ENCODE results near the gene BCL11B.

Gene BCL11B

DNA sequence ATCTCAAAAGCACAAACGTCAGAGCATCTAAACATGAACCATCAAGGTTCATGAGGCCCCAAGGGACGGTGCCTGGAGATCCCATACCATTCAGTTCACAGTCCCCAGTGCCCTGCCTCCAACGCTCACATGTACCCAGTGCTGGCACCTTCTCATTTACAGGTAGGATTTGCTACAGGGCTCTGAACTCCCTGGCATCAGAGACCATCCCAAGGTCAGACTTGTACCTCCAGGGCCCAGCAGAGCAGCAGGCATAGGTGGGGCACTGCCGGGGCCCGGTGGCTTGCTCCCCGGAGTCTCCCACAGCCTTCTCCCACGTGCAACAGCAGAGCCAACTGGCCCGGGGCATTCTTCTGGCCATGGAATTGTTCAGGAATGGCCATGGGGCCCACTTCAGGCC lies 114.8 kb downstream of the BCL11B start:
- DNase-seq (ENCODE audit: low spot score): no peak
- POLR2A ChIA-PET (ENCODE audit: low non-redundant PET): no interaction called here
- no peak overlapping the region for H3K27ac ChIP-seq
- CTCF ChIA-PET: no interaction called here
- TF ChIP-seq, protein P1, sequence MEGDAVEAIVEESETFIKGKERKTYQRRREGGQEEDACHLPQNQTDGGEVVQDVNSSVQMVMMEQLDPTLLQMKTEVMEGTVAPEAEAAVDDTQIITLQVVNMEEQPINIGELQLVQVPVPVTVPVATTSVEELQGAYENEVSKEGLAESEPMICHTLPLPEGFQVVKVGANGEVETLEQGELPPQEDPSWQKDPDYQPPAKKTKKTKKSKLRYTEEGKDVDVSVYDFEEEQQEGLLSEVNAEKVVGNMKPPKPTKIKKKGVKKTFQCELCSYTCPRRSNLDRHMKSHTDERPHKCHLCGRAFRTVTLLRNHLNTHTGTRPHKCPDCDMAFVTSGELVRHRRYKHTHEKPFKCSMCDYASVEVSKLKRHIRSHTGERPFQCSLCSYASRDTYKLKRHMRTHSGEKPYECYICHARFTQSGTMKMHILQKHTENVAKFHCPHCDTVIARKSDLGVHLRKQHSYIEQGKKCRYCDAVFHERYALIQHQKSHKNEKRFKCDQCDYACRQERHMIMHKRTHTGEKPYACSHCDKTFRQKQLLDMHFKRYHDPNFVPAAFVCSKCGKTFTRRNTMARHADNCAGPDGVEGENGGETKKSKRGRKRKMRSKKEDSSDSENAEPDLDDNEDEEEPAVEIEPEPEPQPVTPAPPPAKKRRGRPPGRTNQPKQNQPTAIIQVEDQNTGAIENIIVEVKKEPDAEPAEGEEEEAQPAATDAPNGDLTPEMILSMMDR (conservative IDR thresholded peaks at IDR 0.05; ENCODE audit: low read depth): no peak

DNA sequence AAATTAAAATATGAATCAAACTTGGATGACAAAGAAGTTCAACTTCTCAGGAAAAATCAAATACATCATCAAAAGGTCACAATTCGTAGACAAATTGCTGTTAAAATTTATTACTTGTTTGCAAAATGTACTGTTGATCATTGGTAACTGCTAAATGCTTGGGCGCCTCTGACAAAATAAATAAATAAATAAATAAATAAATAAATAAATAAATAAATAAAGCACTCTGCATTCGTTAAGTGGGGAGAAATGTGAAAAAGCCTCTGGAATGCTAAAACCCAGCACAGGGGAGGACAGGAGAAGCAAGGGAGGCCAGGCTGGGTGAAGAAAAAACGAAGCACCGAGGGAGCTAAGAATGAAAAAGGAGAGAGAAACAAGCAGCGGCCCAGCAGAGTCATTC lies 115.2 kb downstream of the BCL11B start:
- POLR2A ChIA-PET (ENCODE audit: low non-redundant PET): no interaction called here
- TF ChIP-seq, protein P1 (conservative IDR thresholded peaks at IDR 0.05; ENCODE audit: low read depth): no peak
- CTCF ChIA-PET: interaction anchor here (0.7 kb wide), 1 partner anchor 93 kb away, joined by 3 read pairs; no protein-coding TSS in a partner anchor
- no peak overlapping the region for H3K27ac ChIP-seq
- DNase-seq (ENCODE audit: low spot score): no peak

DNA sequence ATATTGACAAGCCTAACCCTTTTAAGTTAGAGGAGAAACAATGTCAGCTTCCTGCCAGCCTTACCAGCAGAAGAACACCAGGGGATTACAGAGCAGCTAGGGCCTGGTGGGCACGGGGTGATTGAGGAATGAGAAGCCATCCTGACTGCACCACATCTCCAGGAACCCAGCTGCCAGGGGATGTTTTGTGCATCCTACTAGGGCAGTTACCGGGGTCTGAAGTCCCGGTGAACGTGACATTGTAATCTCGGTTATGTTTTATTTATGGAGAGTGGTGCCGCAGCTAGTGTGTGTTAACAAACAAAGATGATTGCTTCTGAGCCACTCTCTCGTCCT lies 115.9 kb downstream of the BCL11B start:
- CTCF ChIA-PET: interaction anchor here (0.6 to 0.7 kb wide), 2 partner anchors 10 to 91 kb away, joined by 3 read pairs; no protein-coding TSS in a partner anchor
- no peak for DNase-seq (ENCODE audit: low spot score)
- H3K27ac ChIP-seq: no peak overlapping the region
- TF ChIP-seq, protein P1 (conservative IDR thresholded peaks at IDR 0.05; ENCODE audit: low read depth): no peak
- POLR2A ChIA-PET (ENCODE audit: low non-redundant PET): no interaction called here

GRCh38 chr14:99155173-99156089 lies 116.6 kb downstream of the BCL11B start:
- CTCF ChIA-PET: interaction anchor here (0.6 to 0.7 kb wide), 2 partner anchors 9 to 90 kb away, joined by 3 read pairs; no protein-coding TSS in a partner anchor
- DNase-seq (ENCODE audit: low spot score): no peak
- POLR2A ChIA-PET (ENCODE audit: low non-redundant PET): no interaction called here
- H3K27ac ChIP-seq: no peak overlapping the region
- TF ChIP-seq, protein P1 (conservative IDR thresholded peaks at IDR 0.05; ENCODE audit: low read depth): no peak

- DNase-seq (ENCODE audit: low spot score): no peak
- ChIA-PET POLR2A (ENCODE audit: low non-redundant PET) (no interaction called here), CTCF (no interaction called here)
- no peak overlapping the region for H3K27ac ChIP-seq
- TF ChIP-seq, protein P1 (conservative IDR thresholded peaks at IDR 0.05; ENCODE audit: low read depth): no peak
These were observed 121.8 kb downstream of the BCL11B start for GRCh38 chr14:99150236-99150635.

- ChIA-PET CTCF (no interaction called here), POLR2A (ENCODE audit: low non-redundant PET) (no interaction called here)
- TF ChIP-seq, protein P1 (conservative IDR thresholded peaks at IDR 0.05; ENCODE audit: low read depth): no peak
- no peak overlapping the region for H3K27ac ChIP-seq
- DNase-seq (ENCODE audit: low spot score): no peak
These were observed 123.0 kb downstream of the BCL11B start for GRCh38 chr14:99148861-99149610.
